Kidney capillary endothelial cell (primary cell): ENCODE data around the gene NCOA3.
"Not testable (repeated sequence)": the region's sequence is repeated elsewhere in the genome, so short reads cannot be mapped to it uniquely, and the experiment has no call there.

Experiments used
- DNase-seq: peaks from one replicate; pipeline ENCODE4 v3.0.0-alpha.2; 2018; ENCODE audit warnings: low spot score

Gene NCOA3

GRCh38 chr20:47500554-47500953 lies 1.1 kb upstream of the NCOA3 start:
- DNase-seq = no peak

DNA sequence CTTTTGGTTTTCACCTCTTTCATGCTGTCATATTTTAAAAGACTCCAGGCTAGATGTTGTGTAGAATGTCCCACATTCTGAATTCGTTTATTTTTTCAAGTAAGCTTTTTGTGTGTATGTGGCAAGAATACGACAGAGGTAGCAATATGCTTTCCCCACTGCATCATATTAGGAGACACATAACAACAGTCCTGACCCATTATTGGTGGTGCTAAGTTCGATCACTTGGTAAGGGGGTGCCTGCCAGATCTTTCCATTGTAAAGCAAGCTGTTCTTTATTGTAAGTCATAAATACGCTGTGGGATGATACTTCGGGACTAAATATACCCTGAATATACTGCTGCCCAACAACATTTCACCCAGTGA lies 588 bp upstream of the NCOA3 start:
- no peak for DNase-seq

GRCh38 chr20:47502271-47503239 lies 868 bp downstream of the NCOA3 start:
- no peak for DNase-seq

- DNase-seq = no peak
Observed at GRCh38 chr20:47503685-47504084, 2.0 kb downstream of the NCOA3 start.

DNA sequence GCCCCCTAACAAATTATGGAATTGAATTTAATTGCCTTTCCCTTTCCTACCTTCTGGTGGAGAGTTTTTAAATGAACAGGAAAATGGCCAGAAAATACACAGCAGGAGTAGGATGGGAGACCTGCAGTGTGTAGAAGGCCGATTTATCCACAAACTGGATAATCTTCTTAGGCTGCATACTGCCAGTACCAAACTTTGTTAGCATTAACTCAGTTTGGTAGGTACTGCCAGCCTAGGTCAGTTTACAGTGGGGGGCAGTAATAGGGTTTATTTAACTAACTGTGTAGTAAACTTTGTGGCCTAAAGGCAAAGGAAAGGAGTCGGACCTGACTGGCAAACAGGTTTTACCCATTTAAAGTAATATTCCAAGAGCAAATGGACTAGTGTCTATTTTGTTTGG lies 4.6 kb downstream of the NCOA3 start:
- no peak for DNase-seq

DNA sequence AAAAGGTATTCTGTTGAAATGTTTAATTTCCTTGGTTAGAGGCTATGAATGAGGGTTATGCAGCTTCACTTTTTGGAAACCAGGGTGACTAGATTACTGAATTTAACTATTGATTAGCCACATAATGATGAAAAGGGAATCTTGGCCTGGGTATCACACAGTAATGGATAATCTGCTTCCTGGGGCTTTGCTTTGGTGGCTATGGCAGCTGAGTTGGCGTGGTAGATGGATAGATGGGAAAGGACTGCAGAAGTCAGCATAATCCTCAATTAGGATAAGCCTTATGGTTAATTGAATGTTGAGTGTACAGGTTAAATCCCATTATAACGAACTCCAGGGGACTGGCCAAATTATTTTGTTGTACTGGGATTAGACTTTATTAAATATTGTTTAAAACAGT lies 5.2 kb downstream of the NCOA3 start:
- DNase-seq = no peak

- DNase-seq = not testable (repeated sequence)
Observed at GRCh38 chr20:47507275-47507981, 5.7 kb downstream of the NCOA3 start.

- no peak for DNase-seq
Observed at GRCh38 chr20:47508278-47508677, 6.6 kb downstream of the NCOA3 start.

DNA sequence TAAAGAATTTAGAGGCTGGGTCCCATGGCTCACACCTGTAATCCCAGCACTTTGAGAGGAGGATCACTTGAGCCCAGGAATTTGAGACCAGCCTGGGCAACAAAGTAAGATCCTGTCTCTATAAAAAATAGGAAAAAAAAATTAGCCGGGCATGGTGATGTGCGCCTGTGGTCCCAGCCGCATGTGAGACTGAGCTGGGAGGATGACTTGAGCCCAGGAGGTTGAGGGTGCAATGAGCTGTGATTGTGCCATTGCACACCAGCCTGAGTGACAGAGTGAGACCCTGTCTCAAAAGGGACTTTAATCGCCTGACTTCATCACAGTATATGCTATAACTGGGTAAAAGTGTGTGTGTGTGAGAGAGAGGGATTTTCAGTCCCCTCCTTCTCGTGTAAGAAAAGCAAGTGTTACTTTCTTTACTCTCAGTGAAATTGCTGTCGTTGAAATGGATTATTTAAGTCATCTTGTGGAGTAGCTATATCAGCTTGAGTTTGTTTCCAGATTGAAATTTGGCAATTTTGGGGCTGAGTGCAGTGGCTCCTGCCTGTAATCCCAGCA lies 7.5 kb downstream of the NCOA3 start:
- DNase-seq = no peak

GRCh38 chr20:47509685-47510084 lies 8.0 kb downstream of the NCOA3 start:
- DNase-seq = no peak

DNA sequence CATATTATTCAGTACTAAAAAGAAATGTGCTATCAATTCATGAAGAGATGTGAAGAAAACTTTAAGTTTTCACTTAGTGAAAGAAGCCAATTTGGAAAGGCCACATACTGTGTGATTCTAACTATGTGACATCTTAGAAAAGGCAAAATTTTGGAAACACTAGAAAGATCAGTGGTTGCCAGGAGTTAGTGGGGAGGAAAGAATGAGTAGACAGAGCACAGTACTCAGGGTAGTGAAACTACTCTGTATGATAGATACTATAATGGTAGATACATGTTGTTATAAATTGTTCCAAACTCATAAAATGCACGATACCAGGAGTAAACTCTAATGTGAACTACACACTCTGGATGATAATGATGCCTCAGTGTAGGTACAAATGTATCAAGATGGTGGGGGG lies 14.2 kb downstream of the NCOA3 start:
- no peak for DNase-seq

DNA sequence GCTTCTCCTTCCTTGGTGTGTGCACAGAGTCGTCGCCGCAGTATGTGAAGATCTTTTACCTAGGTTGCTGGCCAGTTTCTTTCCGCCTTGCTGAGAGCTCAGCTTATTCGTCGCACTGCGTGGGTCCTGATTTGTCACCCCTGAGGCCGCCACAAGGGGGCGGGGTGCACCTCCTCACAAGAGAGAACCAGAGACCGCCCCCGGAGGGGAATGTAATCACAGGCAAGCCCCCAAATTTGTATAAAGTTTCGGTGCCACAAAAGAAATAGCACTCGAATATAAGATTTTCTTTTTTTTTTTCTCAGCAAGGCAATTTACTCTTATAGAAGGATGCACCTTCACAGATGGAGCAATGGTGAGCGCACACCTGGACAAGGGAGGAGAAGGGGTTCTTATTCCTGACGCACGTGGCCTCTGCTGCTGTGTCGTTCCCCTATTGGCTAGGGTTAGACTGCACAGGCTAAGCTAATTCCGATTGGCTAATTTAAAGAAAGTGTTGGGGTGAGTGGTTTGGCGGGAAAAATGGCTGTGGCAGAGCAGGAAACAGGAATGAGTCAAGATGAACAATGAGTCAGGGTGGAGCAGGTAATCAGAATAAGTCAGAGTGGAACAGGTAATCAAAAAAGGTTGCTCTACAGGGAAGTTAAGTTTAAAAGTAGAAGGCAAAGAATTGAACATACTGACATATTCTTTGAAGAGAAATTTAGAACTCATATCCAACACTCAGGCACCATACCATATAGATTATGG lies 19.5 kb downstream of the NCOA3 start:
- DNase-seq = no peak

DNA sequence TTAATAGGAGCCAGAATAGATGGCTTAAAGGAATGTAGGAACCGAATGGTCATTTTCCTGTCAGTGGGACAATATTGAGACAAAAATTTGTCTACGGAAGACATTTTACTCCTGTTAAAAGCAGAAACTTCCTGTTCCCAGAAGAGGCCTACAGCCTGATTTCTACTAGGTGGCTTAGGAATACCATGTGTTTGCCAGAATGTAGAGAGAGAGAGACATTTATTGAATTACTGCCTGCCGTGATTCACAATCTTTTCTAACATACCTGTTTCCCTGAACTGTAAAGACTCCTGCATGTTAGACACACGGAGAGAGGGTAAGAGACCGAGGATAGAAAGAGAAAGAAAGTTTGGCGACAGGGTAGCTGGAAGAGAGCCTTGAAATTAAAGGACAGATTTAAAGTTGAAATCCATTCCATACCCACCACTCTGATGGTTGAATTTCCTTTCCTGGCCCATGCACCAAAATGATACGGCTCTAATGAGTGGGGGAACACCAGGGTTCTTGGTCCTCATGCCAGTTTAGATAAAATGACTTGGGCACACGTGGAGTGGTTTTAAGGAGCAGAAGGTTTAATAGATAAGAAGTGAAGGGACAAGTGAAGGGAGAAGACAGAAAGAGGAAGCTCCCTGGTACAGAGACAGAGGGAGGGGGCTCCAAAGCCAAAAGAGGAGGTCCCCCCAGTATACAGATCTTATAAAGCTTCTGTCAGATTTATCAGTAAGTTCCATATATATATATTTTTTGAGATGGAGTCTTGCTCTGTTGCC lies 22.5 kb downstream of the NCOA3 start:
- no peak for DNase-seq

GRCh38 chr20:47527004-47527800 lies 25.5 kb downstream of the NCOA3 start:
- no peak for DNase-seq

GRCh38 chr20:47529840-47530239 lies 28.2 kb downstream of the NCOA3 start:
- DNase-seq = no peak

DNA sequence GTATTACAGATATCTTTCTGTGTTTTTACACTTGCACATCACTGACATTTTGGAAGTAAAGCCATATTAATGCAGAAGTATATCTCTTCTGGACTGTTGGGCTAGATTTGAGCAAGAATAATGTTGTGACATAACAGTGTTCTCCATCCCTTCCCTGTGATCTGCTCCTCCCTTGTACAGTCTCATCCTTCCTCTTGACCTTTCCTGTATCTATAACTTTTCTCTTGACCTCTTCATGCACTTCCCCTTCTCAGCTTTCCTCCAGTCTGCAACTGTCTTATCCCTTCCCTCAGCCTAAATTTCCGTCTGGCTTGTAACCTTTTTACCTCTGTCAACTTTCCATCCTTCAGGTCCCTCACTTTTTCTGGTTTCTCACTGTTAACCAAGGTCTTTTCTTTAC lies 29.8 kb downstream of the NCOA3 start:
- no peak for DNase-seq

DNA sequence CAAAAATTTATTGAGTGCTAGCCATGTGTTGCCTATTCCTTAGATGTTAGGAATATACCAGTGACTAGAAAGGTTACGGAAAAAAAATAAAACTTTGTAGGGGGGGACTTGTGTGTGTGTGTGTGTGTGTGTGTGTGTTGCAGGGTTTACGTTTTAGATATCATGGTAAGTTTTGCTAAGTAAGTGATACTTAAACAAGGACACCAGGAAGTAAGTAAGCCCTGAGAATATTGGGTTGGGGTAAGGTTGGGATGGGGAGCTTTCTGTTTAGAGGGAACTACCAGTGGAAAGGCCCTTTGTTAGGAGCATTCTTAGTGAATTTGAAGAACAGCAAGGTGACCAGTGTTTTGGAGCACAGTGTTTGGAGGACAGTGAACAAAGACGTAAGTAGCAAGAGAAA lies 30.3 kb downstream of the NCOA3 start:
- no peak for DNase-seq

GRCh38 chr20:47533518-47534062 lies 31.9 kb downstream of the NCOA3 start:
- no peak for DNase-seq

- DNase-seq = no peak
Observed at GRCh38 chr20:47534405-47534804, 32.7 kb downstream of the NCOA3 start.

GRCh38 chr20:47535088-47535487 lies 33.4 kb downstream of the NCOA3 start:
- DNase-seq = no peak
